ENCODE measurements around the gene HTN1. TPM values are rescaled to one million over a fixed set of nuclear protein-coding genes. Genes with fewer than 3 reads are reported as not detected.

HTN1 gene
- total RNA-seq: not detected in 2 replicates

DNA sequence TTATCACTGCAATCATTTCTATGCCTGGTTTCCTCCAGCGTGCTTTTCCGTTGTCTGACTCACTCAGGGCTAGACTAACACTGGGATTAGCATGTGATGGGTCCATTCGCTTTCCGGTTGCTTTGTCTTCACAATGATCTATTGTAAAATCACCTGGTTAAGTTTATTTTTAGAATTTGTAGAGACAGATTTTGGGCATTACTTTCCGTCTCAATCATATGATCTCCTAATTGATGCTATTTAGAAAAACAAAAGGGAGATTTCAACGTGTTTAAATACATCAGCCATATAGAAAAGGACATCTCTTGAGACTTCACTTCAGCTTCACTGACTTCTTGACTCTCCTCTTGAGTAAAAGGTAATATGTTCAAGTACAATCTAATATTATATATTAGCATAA, at the start of gene HTN1:
Gene HTN1, plus strand, starts transcription at position 301 of the 400 bp plus-strand sequence. CDS start 2,639 bp downstream, outside the sequence.

DNA sequence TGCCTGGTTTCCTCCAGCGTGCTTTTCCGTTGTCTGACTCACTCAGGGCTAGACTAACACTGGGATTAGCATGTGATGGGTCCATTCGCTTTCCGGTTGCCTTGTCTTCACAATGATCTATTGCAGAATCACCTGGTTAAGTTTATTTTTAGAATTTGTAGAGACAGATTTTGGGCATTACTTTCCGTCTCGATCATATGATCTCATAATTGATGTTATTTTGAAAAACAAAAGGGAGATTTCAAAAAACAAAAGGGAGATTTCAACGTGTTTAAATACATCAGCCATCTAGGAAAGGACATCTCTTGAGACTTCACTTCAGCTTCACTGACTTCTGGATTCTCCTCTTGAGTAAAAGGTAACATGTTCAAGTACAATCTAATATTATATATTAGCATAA, 22.1 kb upstream of the HTN1 start, which contains the start of gene HTN3:
Gene HTN3, plus strand, starts transcription at position 301 of the 400 bp plus-strand sequence. CDS start 2,282 bp downstream, outside the sequence.

Other genes with a start within 250 kb of the HTN1 start
- 0.51 and 2.8 TPM in 2 replicates for gene SULT1E1, start 190.3 kb upstream of the HTN1 start, total RNA-seq
- gene CSN1S1, start 119.4 kb upstream of the HTN1 start, total RNA-seq: not detected in 2 replicates
- not detected in 2 replicates for gene CSN2, start 84.7 kb upstream of the HTN1 start, total RNA-seq
- not detected in 2 replicates for gene STATH, start 54.5 kb upstream of the HTN1 start, total RNA-seq
- gene HTN3, start 22.0 kb upstream of the HTN1 start, total RNA-seq: not detected in 2 replicates
- gene PRR27, start 103.8 kb downstream of the HTN1 start, total RNA-seq: not detected in 2 replicates
- not detected in 2 replicates for gene ODAM, start 145.3 kb downstream of the HTN1 start, total RNA-seq
- gene FDCSP, start 175.7 kb downstream of the HTN1 start, total RNA-seq: not detected in 2 replicates
- not detected in 2 replicates for gene CSN3, start 192.2 kb downstream of the HTN1 start, total RNA-seq